Neutrophil (primary cell): ENCODE data around the gene CACNA1S.

Experiments
- H3K27ac ChIP-seq: fragments of 200-600 bp; sonication (generic); 2 replicates; pipeline ENCODE4 v1.5.1; 2016; ENCODE audit warnings: mild to moderate bottlenecking, moderate library complexity
- H3K27me3 ChIP-seq: fragments of 200-600 bp; sonication (generic); 2 replicates; pipeline ENCODE4 v1.6.0; 2016; ENCODE audit warnings: mild to moderate bottlenecking
- H3K36me3 ChIP-seq: fragments of 200-600 bp; sonication (generic); 2 replicates; pipeline ENCODE4 v1.5.1; 2017
- H3K4me1 ChIP-seq, 2 experiments: fragments of 200-600 bp in 1 of 2; sonication (generic) in 1 of 2; 1 replicate in 1 of 2; 2 replicates in 1 of 2; pipeline versions ENCODE4 v1.5.1 to v1.6.1; 2013 to 2016; ENCODE audit warnings: low read depth in 1 of 2, low read length in 1 of 2, mild to moderate bottlenecking in 1 of 2, moderate library complexity in 1 of 2; ENCODE audit not compliant: control insufficient read depth in 1 of 2, insufficient read depth in 1 of 2
- H3K4me3 ChIP-seq, 2 experiments: fragments of 200-600 bp in 1 of 2; sonication (generic) in 1 of 2; 1 replicate in 1 of 2; 2 replicates in 1 of 2; pipeline ENCODE4 v1.5.1; 2013 to 2016; ENCODE audit warnings: low read depth in 1 of 2, low read length in 1 of 2, mild to moderate bottlenecking in 1 of 2, moderate library complexity in 1 of 2
- H3K9me3 ChIP-seq: fragments of 200-600 bp; sonication (generic); 2 replicates; pipeline ENCODE4 v1.5.1; 2016
- CTCF ChIP-seq: fragments of 200-600 bp; sonication (generic); IDR thresholded peaks from 2 replicates; pipeline ENCODE4 v1.5.1; 2016; ENCODE audit warnings: antibody characterized with exemption

Gene CACNA1S

GRCh38 chr1:201060586-201060985 lies 51.6 kb downstream of the CACNA1S start:
- Histone ChIP-seq H3K4me1 (no peaks in the 10 kb centered on the region), H3K27ac (no peak overlapping the region), H3K4me3 (no peak overlapping the region), H3K36me3 (no peaks in the 10 kb centered on the region), H3K27me3 (peaks cover 8% of the 10 kb centered on the region), H3K9me3 (no peaks in the 10 kb centered on the region)
- no peak for TF ChIP-seq CTCF

- no peak for TF ChIP-seq CTCF
- no peak overlapping the region for H3K27ac ChIP-seq
- no peaks in the 10 kb centered on the region for H3K9me3 ChIP-seq
- no peaks in the 10 kb centered on the region for H3K4me1 ChIP-seq
- no peak overlapping the region for H3K4me3 ChIP-seq
- peaks cover 11% of the 10 kb centered on the region for H3K27me3 ChIP-seq
- H3K36me3 ChIP-seq = no peaks in the 10 kb centered on the region
Observed at GRCh38 chr1:201059871-201060555, 52.2 kb downstream of the CACNA1S start.

- no peaks in the 10 kb centered on the region for H3K9me3 ChIP-seq
- no peaks in the 10 kb centered on the region for H3K36me3 ChIP-seq
- no peak overlapping the region for H3K4me3 ChIP-seq
- peaks cover 16% of the 10 kb centered on the region for H3K27me3 ChIP-seq
- no peak for TF ChIP-seq CTCF
- no peaks in the 10 kb centered on the region for H3K4me1 ChIP-seq
- no peak overlapping the region for H3K27ac ChIP-seq
Observed at GRCh38 chr1:201059401-201059800, 52.8 kb downstream of the CACNA1S start.

- Histone ChIP-seq H3K4me3 (no peak overlapping the region), H3K27me3 (peaks cover 16% of the 10 kb centered on the region), H3K27ac (no peak overlapping the region), H3K4me1 (no peaks in the 10 kb centered on the region), H3K9me3 (no peaks in the 10 kb centered on the region), H3K36me3 (no peaks in the 10 kb centered on the region)
- no peak for TF ChIP-seq CTCF
Observed at GRCh38 chr1:201054091-201054543, 58.1 kb downstream of the CACNA1S start.

- Histone ChIP-seq H3K36me3 (no peaks in the 10 kb centered on the region), H3K27me3 (peaks cover 20% of the 10 kb centered on the region), H3K27ac (no peak overlapping the region), H3K9me3 (no peaks in the 10 kb centered on the region), H3K4me3 (no peak overlapping the region), H3K4me1 (no peaks in the 10 kb centered on the region)
- TF ChIP-seq CTCF = no peak
Observed at GRCh38 chr1:201053155-201053860, 58.9 kb downstream of the CACNA1S start.
